ENCODE measurements around the gene PPFIA2. TPM values are rescaled to one million over a fixed set of nuclear protein-coding genes. Genes with fewer than 3 reads are reported as not detected.
"Not testable (repeated sequence)": the region's sequence is repeated elsewhere in the genome, so short reads cannot be mapped to it uniquely, and the experiment has no call there.

The PPFIA2 gene
- total and polyA plus RNA-seq, 2 donors, result 1.4 to 14.5 TPM

- no peak overlapping the region for H3K4me3 ChIP-seq (ENCODE audit: low read depth, low read length)
- H3K27ac ChIP-seq (ENCODE audit: low read depth), result no peak overlapping the region
- H3K4me1 ChIP-seq (ENCODE audit: insufficient read depth), result no peaks in the 10 kb centered on the region
- DNase-seq (ENCODE audit: extremely low spot score), result no peak
- WGBS, result 93% methylated on average over 6 of the region's 6 CpGs
- no peaks in the 10 kb centered on the region for H3K36me3 ChIP-seq (ENCODE audit: insufficient read depth)
These were observed 534.5 kb downstream of the PPFIA2 start for GRCh38 chr12:81224626-81225025.

- Histone ChIP-seq H3K4me1 (ENCODE audit: insufficient read depth) (no peaks in the 10 kb centered on the region), H3K36me3 (ENCODE audit: insufficient read depth) (no peaks in the 10 kb centered on the region), H3K4me3 (ENCODE audit: low read depth, low read length) (no peak overlapping the region), H3K27ac (ENCODE audit: low read depth) (no peak overlapping the region)
- WGBS, result 54% methylated on average over 5 of the region's 5 CpGs
- no peak for DNase-seq (ENCODE audit: extremely low spot score)
These were observed 536.1 kb downstream of the PPFIA2 start for GRCh38 chr12:81222846-81223592.

GRCh38 chr12:81221681-81222080, 537.5 kb downstream of the PPFIA2 start:
- 49% methylated on average over 1 of the region's 1 CpG for WGBS
- no peak overlapping the region for H3K4me3 ChIP-seq (ENCODE audit: low read depth, low read length)
- DNase-seq (ENCODE audit: extremely low spot score), result no peak
- H3K36me3 ChIP-seq (ENCODE audit: insufficient read depth), result no peaks in the 10 kb centered on the region
- H3K4me1 ChIP-seq (ENCODE audit: insufficient read depth), result no peaks in the 10 kb centered on the region
- H3K27ac ChIP-seq (ENCODE audit: low read depth), result no peak overlapping the region

GRCh38 chr12:81216739-81217138, 542.4 kb downstream of the PPFIA2 start:
- no peaks in the 10 kb centered on the region for H3K4me1 ChIP-seq (ENCODE audit: insufficient read depth)
- no peak overlapping the region for H3K4me3 ChIP-seq (ENCODE audit: low read depth, low read length)
- DNase-seq (ENCODE audit: extremely low spot score), result no peak
- H3K36me3 ChIP-seq (ENCODE audit: insufficient read depth), result no peaks in the 10 kb centered on the region
- WGBS, result 93% methylated on average over 3 of the region's 3 CpGs
- no peak overlapping the region for H3K27ac ChIP-seq (ENCODE audit: low read depth)

- Histone ChIP-seq H3K4me3 (ENCODE audit: low read depth, low read length) (no peak overlapping the region), H3K36me3 (ENCODE audit: insufficient read depth) (no peaks in the 10 kb centered on the region), H3K27ac (ENCODE audit: low read depth) (no peak overlapping the region), H3K4me1 (ENCODE audit: insufficient read depth) (no peaks in the 10 kb centered on the region)
- WGBS, result 71% methylated on average over 4 of the region's 4 CpGs
- DNase-seq (ENCODE audit: extremely low spot score), result no peak
These were observed 546.0 kb downstream of the PPFIA2 start for GRCh38 chr12:81212996-81213696.

- Histone ChIP-seq H3K4me1 (ENCODE audit: insufficient read depth) (no peaks in the 10 kb centered on the region), H3K4me3 (ENCODE audit: low read depth, low read length) (no peak overlapping the region), H3K27ac (ENCODE audit: low read depth) (no peak overlapping the region), H3K36me3 (ENCODE audit: insufficient read depth) (no peaks in the 10 kb centered on the region)
- 97% methylated on average over 1 of the region's 1 CpG for WGBS
- no peak for DNase-seq (ENCODE audit: extremely low spot score)
These were observed 547.8 kb downstream of the PPFIA2 start for GRCh38 chr12:81211306-81211705.

GRCh38 chr12:81209772-81210225, 549.4 kb downstream of the PPFIA2 start:
- not testable (repeated sequence) for DNase-seq (ENCODE audit: extremely low spot score); H3K36me3 ChIP-seq (ENCODE audit: insufficient read depth); H3K4me1 ChIP-seq (ENCODE audit: insufficient read depth); H3K27ac ChIP-seq (ENCODE audit: low read depth); H3K4me3 ChIP-seq (ENCODE audit: low read depth, low read length)
- 70% methylated on average over 2 of the region's 2 CpGs for WGBS

GRCh38 chr12:81209012-81209411, 550.1 kb downstream of the PPFIA2 start:
- Histone ChIP-seq H3K36me3 (ENCODE audit: insufficient read depth) (no peaks in the 10 kb centered on the region), H3K27ac (ENCODE audit: low read depth) (no peak overlapping the region), H3K4me3 (ENCODE audit: low read depth, low read length) (no peak overlapping the region), H3K4me1 (ENCODE audit: insufficient read depth) (no peaks in the 10 kb centered on the region)
- peak; percentile 31 for DNase-seq (ENCODE audit: extremely low spot score)

GRCh38 chr12:81208187-81208911, 550.8 kb downstream of the PPFIA2 start:
- no peak overlapping the region for H3K27ac ChIP-seq (ENCODE audit: low read depth)
- WGBS, result 71% methylated on average over 9 of the region's 9 CpGs
- no peaks in the 10 kb centered on the region for H3K36me3 ChIP-seq (ENCODE audit: insufficient read depth)
- no peak overlapping the region for H3K4me3 ChIP-seq (ENCODE audit: low read depth, low read length)
- peak; percentile 15 for DNase-seq (ENCODE audit: extremely low spot score)
- H3K4me1 ChIP-seq (ENCODE audit: insufficient read depth), result no peaks in the 10 kb centered on the region
